GM12873 (cell line): ENCODE results near the gene SLC9C2.

Experiments used
- CTCF ChIP-seq: IDR thresholded peaks from 2 replicates; pipeline ENCODE4 v1.5.1; 2012; ENCODE audit warnings: low read depth, mild to moderate bottlenecking, moderate library complexity, low read length, control low read depth; ENCODE audit not compliant: insufficient read depth; ENCODE audit errors: missing control alignments

The SLC9C2 gene

DNA sequence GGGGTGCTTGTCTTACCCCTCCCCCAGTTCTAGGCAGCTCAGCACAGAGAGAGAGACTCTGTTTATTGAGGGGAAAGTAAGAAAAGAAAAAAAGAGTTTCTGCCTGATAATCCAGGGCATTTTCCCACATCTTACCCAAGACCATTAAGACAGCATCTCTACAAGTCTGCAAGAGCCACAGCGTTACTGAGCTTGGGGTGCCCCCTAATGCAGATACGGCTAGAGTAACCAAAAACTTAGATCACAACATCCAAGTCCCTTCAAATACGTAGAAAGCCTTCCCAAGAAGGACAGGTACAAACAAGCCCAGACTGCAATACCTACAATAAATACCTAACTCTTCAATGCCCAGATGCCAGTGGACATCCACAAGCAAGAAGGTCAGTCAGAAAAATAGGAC is 26.0 kb upstream of the SLC9C2 start:
- TF ChIP-seq CTCF: no peak

DNA sequence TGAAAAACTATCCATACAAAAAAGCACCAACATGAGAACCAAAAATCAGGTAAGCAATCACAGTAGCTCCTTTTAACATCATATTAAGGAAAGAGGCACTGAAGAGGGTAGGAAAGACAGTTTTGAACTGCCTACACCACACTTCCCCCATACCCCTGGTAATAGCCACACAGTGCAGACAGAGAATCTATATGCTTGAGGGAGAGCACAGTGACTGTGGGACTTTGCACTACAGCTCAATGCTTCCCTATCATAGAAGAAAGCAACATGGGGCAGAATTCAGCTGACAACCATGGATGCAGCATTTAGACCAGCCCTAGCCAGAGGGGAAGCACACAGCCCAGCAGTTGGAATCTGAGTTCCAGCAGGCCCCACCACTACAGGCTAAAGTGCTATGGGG is 24.4 kb upstream of the SLC9C2 start:
- TF ChIP-seq CTCF: no peak

DNA sequence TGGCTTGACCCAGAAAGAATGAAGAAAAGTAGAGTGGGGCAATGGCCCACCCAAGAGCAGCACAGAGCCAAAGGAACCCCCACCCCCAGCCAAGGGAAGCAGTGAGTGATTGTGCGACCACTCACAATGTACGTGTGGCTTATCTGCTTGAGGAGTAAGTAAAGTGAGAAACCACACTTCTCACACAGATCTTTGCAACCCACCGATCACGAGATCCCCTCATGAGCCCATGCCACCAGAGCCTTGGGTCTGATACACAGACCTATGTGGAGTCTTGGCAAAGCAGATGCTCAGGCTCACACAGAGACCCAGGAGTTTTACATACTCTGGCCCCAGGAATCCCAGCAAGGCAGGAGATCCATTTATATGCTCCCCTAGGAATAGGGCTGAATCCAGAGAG is 14.0 kb upstream of the SLC9C2 start:
- no peak for TF ChIP-seq CTCF

DNA sequence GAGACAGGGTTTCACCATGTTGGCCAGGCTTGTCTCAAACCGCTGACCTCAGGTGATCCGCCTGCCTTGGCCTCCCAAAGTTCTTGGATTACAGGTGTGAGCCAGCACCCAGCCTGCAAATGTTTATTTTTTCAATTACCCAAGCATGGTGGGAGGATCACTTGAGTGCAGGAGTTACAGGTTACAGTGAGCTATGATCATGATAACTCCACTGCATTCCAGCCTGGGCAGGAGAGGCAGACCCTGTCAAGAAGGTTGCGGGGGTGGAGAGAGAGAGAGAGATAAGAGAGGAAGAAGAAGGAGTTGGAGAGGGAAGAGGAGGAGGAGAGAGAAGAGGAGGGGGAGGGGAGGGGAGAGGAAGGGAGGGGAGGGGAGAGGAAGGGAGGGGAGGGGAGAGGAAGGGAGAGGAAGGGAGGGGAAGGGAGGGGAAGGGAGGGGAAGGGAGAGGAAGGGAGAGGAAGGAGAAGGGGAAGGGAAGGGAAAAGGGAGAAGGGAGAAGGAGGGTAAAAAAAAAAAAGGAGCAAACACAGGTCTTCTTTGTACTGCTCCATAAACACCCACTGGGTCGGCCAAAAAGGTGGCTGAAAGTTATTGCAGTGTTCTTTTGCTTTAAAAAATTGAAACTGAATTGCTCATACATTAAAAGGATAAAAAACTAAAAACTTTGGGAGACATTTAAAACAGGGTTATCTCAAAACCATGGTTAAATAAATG is 5.8 kb upstream of the SLC9C2 start:
- TF ChIP-seq CTCF: no peak

DNA sequence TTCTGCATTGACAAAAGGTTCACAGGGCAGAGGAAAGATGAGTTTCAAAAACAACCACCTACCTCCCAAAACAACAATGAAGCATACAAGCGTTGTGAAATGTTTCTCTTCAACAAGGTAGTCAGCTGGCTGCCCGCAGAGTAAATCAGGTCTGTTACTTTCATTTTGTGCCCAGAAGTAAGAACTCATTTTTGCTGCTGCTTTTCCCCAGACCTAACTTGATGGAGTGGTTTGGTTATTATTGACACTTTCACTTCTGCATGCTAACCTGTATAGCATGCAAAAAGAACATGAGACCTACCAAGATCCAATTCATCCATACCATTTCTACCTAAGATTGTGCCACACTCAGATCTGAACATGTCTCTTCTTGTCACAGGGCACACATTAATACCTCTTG is 1.3 kb downstream of the SLC9C2 start:
- TF ChIP-seq CTCF: no peak

DNA sequence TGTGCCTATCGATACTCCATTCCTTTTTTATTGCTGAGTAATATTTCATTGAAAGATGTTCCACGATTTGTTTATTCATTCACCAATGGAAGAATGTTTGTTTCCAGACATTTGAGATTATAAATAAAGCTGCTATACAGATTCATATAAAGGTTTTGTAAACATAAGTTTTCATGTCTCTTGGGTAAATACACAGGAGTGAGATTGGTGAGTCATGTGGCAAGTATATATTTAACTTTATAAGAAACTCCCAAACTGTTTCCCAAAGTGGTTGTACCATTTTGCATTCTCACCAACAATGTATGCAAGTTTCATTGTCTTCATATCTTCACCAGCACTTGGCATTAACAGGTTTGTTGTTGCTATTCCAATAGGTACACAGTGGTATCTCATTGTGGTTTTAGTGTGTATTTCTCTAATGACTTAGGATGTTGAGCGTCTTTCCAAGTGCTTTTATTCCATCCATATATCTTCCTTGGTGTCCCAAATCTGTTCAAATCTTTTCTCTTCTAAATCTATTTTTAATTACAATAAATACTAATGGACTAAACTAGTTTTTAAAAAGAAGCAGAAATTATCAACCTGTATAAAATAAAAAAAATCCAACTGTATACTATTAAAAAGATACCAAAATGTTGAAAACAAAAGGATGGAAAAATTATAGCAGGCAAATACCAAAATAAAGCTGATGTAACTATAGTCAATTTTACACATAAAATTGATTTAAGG is 6.6 kb downstream of the SLC9C2 start:
- no peak for TF ChIP-seq CTCF

GRCh38 chr1:173590557-173590956 is 12.3 kb downstream of the SLC9C2 start:
- TF ChIP-seq CTCF: no peak
